Superior temporal gyrus (tissue), 1 donor: ENCODE results near the gene YRDC.
A peak's percentile ranks its signal among the peaks of the same experiment; 100 is the strongest.
"Not testable (repeated sequence)": the region's sequence is repeated elsewhere in the genome, so short reads cannot be mapped to it uniquely, and the experiment has no call there.

ENCODE experiments used
- DNase-seq: peaks from one replicate; pipeline ENCODE4 v3.0.0-alpha.2; 2016; ENCODE audit errors: extremely low spot score

The YRDC gene

GRCh38 chr1:37771440-37771839 is 36.6 kb downstream of the YRDC start:
- DNase-seq: not testable (repeated sequence)

GRCh38 chr1:37767488-37767887 is 40.5 kb downstream of the YRDC start:
- no peak for DNase-seq

GRCh38 chr1:37765916-37766664 is 41.9 kb downstream of the YRDC start:
- DNase-seq: peak; percentile 47

GRCh38 chr1:37764888-37765441 is 43.0 kb downstream of the YRDC start, which contains the start of gene EPHA10:
Gene EPHA10 (minus strand): TSS chr1:37765120. CDS start chr1:37765066, 54 bp downstream.
- peak; percentile 62 for DNase-seq

- DNase-seq: peak; percentile 27
These were observed 43.6 kb downstream of the YRDC start for GRCh38 chr1:37764414-37764825.

- DNase-seq: no peak
These were observed 44.1 kb downstream of the YRDC start for GRCh38 chr1:37763791-37764413.

GRCh38 chr1:37762516-37762915 is 45.5 kb downstream of the YRDC start:
- DNase-seq: no peak

- DNase-seq: no peak
These were observed 46.5 kb downstream of the YRDC start for GRCh38 chr1:37761416-37762095.

- DNase-seq: no peak
These were observed 48.6 kb downstream of the YRDC start for GRCh38 chr1:37759451-37759850.

- DNase-seq: no peak
These were observed 52.0 kb downstream of the YRDC start for GRCh38 chr1:37755951-37756560.

GRCh38 chr1:37755290-37755689 is 52.7 kb downstream of the YRDC start:
- DNase-seq: peak; percentile 24

GRCh38 chr1:37753473-37754321 is 54.3 kb downstream of the YRDC start:
- no peak for DNase-seq
